ENCODE results near the gene NDUFB10.

NDUFB10 gene

GRCh38 chr16:1981398-1981836, 22.1 kb downstream of the NDUFB10 start, which contains the start of gene NOXO1:
NOXO1 (minus strand) TSS chr16:1981469; CDS start chr16:1981179, 290 bp downstream.
- peak within 1 kb of the TSS; percentile 19 for H3K4me3 Mint-ChIP-seq
- no peak for TF ChIP-seq CTCF (IDR thresholded peaks at IDR 0.05)
- H3K36me3 Mint-ChIP-seq (ENCODE audit: low read depth) = peaks cover 5% of the 10 kb centered on the region
- H3K27ac Mint-ChIP-seq = no peak within 1 kb of the TSS
- peaks cover 17% of the 10 kb centered on the region for H3K4me1 Mint-ChIP-seq
- DNase-seq = no peak
- H3K9me3 Mint-ChIP-seq = no peaks in the 10 kb centered on the region
- H3K27me3 Mint-ChIP-seq (ENCODE audit: low read depth, poor library complexity) = peaks cover 58% of the 10 kb centered on the region

- Mint-ChIP-seq H3K27ac (no peak overlapping the region), H3K4me3 (no peak overlapping the region), H3K9me3 (no peaks in the 10 kb centered on the region), H3K4me1 (peaks cover 17% of the 10 kb centered on the region), H3K36me3 (ENCODE audit: low read depth) (peaks cover 12% of the 10 kb centered on the region), H3K27me3 (ENCODE audit: low read depth, poor library complexity) (peaks cover 64% of the 10 kb centered on the region)
- TF ChIP-seq CTCF (IDR thresholded peaks at IDR 0.05) = no peak
- DNase-seq = no peak
Measured at GRCh38 chr16:1982013-1982433, 22.7 kb downstream of the NDUFB10 start.

GRCh38 chr16:1982991-1983543, 23.7 kb downstream of the NDUFB10 start:
- peaks cover 14% of the 10 kb centered on the region for H3K36me3 Mint-ChIP-seq (ENCODE audit: low read depth)
- H3K4me1 Mint-ChIP-seq = peaks cover 17% of the 10 kb centered on the region
- no peak for DNase-seq
- H3K27me3 Mint-ChIP-seq (ENCODE audit: low read depth, poor library complexity) = peaks cover 65% of the 10 kb centered on the region
- no peak for TF ChIP-seq CTCF (IDR thresholded peaks at IDR 0.05)
- H3K9me3 Mint-ChIP-seq = no peaks in the 10 kb centered on the region
- H3K27ac Mint-ChIP-seq = peak overlapping the region; percentile 61
- H3K4me3 Mint-ChIP-seq = peak overlapping the region; percentile 79

DNA sequence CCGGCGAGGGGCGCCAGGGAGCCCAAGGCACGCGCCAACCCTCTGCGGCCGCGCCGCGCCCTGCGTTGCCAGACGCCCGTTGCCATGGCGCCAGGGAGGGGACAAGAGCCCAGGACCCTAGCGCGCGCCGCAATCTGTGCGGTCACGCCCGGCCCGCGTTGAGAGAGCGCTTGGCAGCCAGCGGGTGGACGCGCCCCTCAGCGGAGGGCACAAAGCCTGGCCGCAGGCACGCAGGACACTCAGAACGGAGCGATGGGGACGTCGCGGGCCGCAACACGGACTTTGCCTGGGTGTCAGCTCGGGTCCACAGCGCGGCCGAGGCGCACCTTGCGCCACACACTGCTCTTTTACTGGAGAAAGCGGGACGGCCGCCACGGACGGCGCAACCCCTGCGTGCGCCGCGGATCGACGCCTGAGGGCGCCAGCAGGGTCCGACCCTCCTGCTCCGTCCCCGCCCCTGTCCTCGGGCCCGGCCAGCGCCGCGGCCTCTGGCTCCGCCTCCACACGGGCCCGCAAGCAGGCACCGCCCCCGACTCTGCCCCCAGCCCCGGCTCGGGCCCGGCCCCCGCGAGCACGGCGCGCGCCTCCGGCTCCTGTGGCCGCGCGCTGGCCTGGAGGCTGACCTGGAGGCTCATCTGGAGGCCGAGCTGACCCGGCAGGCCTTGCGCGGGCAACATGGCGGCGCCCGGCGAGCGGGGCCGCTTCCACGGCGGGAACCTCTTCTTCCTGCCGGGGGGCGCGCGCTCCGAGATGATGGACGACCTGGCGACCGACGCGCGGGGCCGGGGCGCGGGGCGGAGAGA, 24.4 kb downstream of the NDUFB10 start, which contains the start of gene GFER:
GFER (plus strand) TSS at position 650 of the 803 bp plus-strand sequence; CDS start at position 676, 26 bp downstream.
- H3K27me3 Mint-ChIP-seq (ENCODE audit: low read depth, poor library complexity) = peaks cover 65% of the 10 kb centered on the region
- peaks cover 14% of the 10 kb centered on the region for H3K36me3 Mint-ChIP-seq (ENCODE audit: low read depth)
- DNase-seq = peak; percentile 96
- TF ChIP-seq CTCF (IDR thresholded peaks at IDR 0.05) = no peak
- H3K27ac Mint-ChIP-seq = peak within 1 kb of the TSS; percentile 61
- H3K4me1 Mint-ChIP-seq = peaks cover 21% of the 10 kb centered on the region
- peak within 1 kb of the TSS; percentile 89 for H3K4me3 Mint-ChIP-seq
- no peaks in the 10 kb centered on the region for H3K9me3 Mint-ChIP-seq

- H3K27me3 Mint-ChIP-seq (ENCODE audit: low read depth, poor library complexity) = peaks cover 68% of the 10 kb centered on the region
Measured at GRCh38 chr16:1984347-1985225, 25.2 kb downstream of the NDUFB10 start.

More at GRCh38 chr16:1984347-1985225, 25.2 kb downstream of the NDUFB10 start:
- Mint-ChIP-seq H3K36me3 (ENCODE audit: low read depth) (peaks cover 14% of the 10 kb centered on the region), H3K4me1 (peaks cover 26% of the 10 kb centered on the region), H3K27ac (peak overlapping the region; percentile 51), H3K4me3 (peak overlapping the region; percentile 89), H3K9me3 (no peaks in the 10 kb centered on the region)
- no peak for TF ChIP-seq CTCF (IDR thresholded peaks at IDR 0.05)
- no peak for DNase-seq
